ENCODE measurements around the gene CHRDL2. TPM values are rescaled to one million over a fixed set of nuclear protein-coding genes. Genes with fewer than 3 reads are reported as not detected.
"Not testable (repeated sequence)": the region's sequence is repeated elsewhere in the genome, so short reads cannot be mapped to it uniquely, and the experiment has no call there.

The CHRDL2 gene
- total RNA-seq, 1 donor from 2014 or later, result 1.4 TPM

GRCh38 chr11:74769055-74769707 is 38.0 kb upstream of the CHRDL2 start:
- Mint-ChIP-seq H3K36me3 (no peaks in the 10 kb centered on the region), H3K27me3 (no peaks in the 10 kb centered on the region), H3K4me1 (ENCODE audit: unreplicated experiment) (peaks cover 4% of the 10 kb centered on the region), H3K9me3 (no peaks in the 10 kb centered on the region), H3K4me3 (no peak overlapping the region), H3K27ac (no peak overlapping the region)
- no peak for DNase-seq (ENCODE audit: extremely low spot score, unreplicated experiment)
- TF ChIP-seq, protein P1, sequence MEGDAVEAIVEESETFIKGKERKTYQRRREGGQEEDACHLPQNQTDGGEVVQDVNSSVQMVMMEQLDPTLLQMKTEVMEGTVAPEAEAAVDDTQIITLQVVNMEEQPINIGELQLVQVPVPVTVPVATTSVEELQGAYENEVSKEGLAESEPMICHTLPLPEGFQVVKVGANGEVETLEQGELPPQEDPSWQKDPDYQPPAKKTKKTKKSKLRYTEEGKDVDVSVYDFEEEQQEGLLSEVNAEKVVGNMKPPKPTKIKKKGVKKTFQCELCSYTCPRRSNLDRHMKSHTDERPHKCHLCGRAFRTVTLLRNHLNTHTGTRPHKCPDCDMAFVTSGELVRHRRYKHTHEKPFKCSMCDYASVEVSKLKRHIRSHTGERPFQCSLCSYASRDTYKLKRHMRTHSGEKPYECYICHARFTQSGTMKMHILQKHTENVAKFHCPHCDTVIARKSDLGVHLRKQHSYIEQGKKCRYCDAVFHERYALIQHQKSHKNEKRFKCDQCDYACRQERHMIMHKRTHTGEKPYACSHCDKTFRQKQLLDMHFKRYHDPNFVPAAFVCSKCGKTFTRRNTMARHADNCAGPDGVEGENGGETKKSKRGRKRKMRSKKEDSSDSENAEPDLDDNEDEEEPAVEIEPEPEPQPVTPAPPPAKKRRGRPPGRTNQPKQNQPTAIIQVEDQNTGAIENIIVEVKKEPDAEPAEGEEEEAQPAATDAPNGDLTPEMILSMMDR (conservative IDR thresholded peaks at IDR 0.05), result no peak

DNA sequence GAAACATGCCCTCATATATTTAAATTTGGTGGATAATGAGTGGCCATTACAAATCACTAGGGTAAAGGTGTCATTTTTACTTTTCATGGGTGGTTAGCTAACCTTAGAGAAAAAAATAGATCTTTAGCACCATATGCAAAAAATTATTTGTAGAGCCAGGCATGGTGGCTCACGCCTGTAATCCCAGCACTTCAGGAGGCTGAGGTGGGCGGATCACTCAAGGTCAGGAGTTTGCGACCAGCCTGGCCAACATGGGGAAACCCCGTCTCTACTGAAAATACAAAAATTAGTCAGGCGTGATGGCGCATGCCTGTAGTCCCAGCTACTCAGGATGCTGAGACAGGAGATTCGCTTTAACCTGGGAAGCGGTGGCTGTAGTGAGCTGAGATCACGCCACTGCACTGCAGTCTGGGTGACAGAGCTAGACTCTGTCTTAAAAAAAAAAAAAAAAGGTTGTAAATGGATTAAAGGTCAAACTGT is 37.0 kb upstream of the CHRDL2 start:
- not testable (repeated sequence) for DNase-seq (ENCODE audit: extremely low spot score, unreplicated experiment); H3K27me3 Mint-ChIP-seq; H3K4me3 Mint-ChIP-seq; H3K9me3 Mint-ChIP-seq; H3K36me3 Mint-ChIP-seq; H3K4me1 Mint-ChIP-seq (ENCODE audit: unreplicated experiment); H3K27ac Mint-ChIP-seq

GRCh38 chr11:74766905-74767304 is 35.7 kb upstream of the CHRDL2 start:
- Mint-ChIP-seq H3K9me3 (peaks cover 8% of the 10 kb centered on the region), H3K4me3 (no peak overlapping the region), H3K27ac (no peak overlapping the region), H3K27me3 (no peaks in the 10 kb centered on the region), H3K36me3 (peaks cover 17% of the 10 kb centered on the region), H3K4me1 (ENCODE audit: unreplicated experiment) (no peaks in the 10 kb centered on the region)
- no peak for DNase-seq (ENCODE audit: extremely low spot score, unreplicated experiment)
- TF ChIP-seq, protein P1 (conservative IDR thresholded peaks at IDR 0.05), result no peak

DNA sequence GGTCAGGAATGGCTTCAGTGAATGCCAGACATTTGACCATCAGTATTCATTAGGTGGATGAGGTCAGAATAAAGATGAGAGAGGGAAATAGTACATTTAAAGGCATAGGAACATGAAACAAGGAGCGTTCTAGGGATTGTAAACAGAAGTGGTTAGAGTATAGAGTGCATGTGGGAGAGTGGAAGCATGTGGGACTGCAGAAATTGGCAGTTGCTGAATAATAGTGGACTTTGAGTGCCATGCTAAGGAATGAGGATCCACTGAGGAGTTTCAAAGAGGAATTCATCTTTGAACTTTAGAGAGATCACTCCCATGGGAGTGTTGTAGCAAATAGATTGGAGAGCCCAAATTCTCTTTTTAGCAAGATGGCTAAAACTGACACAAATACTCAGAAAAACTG is 25.3 kb upstream of the CHRDL2 start:
- TF ChIP-seq, protein P1 (conservative IDR thresholded peaks at IDR 0.05), result no peak
- no peak overlapping the region for H3K4me3 Mint-ChIP-seq
- no peak for DNase-seq (ENCODE audit: extremely low spot score, unreplicated experiment)
- no peaks in the 10 kb centered on the region for H3K27me3 Mint-ChIP-seq
- H3K36me3 Mint-ChIP-seq, result peaks cover 9% of the 10 kb centered on the region
- H3K4me1 Mint-ChIP-seq (ENCODE audit: unreplicated experiment), result peaks cover 13% of the 10 kb centered on the region
- H3K27ac Mint-ChIP-seq, result no peak overlapping the region
- H3K9me3 Mint-ChIP-seq, result peaks cover 5% of the 10 kb centered on the region

GRCh38 chr11:74755395-74755995 is 24.3 kb upstream of the CHRDL2 start:
- TF ChIP-seq, protein P1 (conservative IDR thresholded peaks at IDR 0.05), result no peak
- Mint-ChIP-seq H3K27ac (peak overlapping the region; percentile 9), H3K27me3 (no peaks in the 10 kb centered on the region), H3K9me3 (peaks cover 5% of the 10 kb centered on the region), H3K4me1 (ENCODE audit: unreplicated experiment) (peaks cover 18% of the 10 kb centered on the region), H3K36me3 (peaks cover 13% of the 10 kb centered on the region), H3K4me3 (no peak overlapping the region)
- DNase-seq (ENCODE audit: extremely low spot score, unreplicated experiment), result no peak

DNA sequence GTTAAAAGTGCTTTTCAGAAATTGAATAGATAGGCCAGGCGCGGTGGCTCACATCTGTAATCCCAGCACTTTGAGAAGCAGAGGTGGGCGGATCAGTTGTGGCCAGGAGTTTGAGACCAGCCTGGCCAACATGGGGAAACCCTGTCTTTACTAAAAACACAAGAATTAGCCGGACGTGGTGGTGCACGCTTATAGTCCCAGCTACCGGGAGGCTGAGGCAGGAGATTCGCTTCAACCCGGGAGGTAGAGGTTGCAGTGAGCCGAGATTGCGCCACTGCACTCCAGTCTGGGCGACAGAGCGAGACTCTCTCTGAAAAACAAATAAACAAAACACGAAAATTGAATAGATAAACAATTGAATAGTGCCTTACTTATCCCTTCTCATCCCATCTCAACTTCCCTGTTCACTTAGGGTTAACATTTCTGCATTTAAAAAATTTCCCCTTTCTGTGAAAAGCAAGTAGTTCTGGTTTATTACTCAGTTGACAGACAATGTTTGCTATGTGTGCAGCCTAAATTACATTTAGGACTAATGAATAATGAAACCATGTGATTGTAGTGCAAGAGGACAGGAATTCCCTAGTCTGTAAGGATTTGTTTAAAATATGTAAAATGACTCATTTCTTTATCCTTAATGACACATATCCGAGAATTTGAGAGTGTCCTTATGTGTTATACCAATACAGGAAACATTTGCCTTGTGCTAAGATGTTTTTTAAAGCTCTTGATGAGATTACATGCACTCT is 23.5 kb upstream of the CHRDL2 start:
- Mint-ChIP-seq H3K27ac (no peak overlapping the region), H3K36me3 (peaks cover 17% of the 10 kb centered on the region), H3K4me1 (ENCODE audit: unreplicated experiment) (peaks cover 25% of the 10 kb centered on the region), H3K9me3 (peaks cover 5% of the 10 kb centered on the region), H3K27me3 (no peaks in the 10 kb centered on the region), H3K4me3 (peak overlapping the region; percentile 34)
- TF ChIP-seq, protein P1 (conservative IDR thresholded peaks at IDR 0.05), result no peak
- DNase-seq (ENCODE audit: extremely low spot score, unreplicated experiment), result no peak

All from type B pancreatic cell (in vitro differentiated cells).